Measurements from ENCODE around the gene SLC39A10. TPM values are rescaled to one million over a fixed set of nuclear protein-coding genes. Genes with fewer than 3 reads are reported as not detected.

The SLC39A10 gene
- total RNA-seq, result 50.2 and 53.9 TPM in 2 replicates

GRCh38 chr2:195656859-195657633 is at the start of gene SLC39A10:
Gene SLC39A10, plus strand, starts transcription at chr2:195657226. Its CDS starts 22,817 bp downstream, at chr2:195680043.

Measured in epithelial cell of umbilical artery (primary cell).